Measurements from ENCODE around the gene GRM7.

DNA sequence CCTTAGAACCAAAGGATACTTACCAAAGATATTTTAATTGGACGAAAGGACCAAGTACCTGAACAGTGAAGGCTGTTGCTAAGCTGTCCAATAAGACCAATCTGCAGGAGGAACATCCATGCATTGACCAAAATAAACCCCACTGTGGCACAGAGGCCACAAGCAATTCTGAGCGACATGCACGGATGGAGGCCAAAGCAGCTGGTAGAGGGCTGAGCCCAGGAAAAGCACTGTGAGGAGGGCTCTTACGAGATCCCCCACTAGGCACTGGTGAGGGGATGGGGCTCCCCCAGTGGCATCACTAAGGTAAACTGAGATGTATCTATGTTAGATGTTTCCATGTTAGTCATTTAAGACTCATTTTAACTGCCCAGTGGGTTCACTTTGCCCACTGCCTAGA lies 920.5 kb downstream of the GRM7 start:
- no peak for TF ChIP-seq EZH2 (IDR thresholded peaks at IDR 0.05; ENCODE audit: borderline replicate concordance, insufficient read depth, low read depth, low read length, poor library complexity, severe bottlenecking)
- TF ChIP-seq, protein P1, sequence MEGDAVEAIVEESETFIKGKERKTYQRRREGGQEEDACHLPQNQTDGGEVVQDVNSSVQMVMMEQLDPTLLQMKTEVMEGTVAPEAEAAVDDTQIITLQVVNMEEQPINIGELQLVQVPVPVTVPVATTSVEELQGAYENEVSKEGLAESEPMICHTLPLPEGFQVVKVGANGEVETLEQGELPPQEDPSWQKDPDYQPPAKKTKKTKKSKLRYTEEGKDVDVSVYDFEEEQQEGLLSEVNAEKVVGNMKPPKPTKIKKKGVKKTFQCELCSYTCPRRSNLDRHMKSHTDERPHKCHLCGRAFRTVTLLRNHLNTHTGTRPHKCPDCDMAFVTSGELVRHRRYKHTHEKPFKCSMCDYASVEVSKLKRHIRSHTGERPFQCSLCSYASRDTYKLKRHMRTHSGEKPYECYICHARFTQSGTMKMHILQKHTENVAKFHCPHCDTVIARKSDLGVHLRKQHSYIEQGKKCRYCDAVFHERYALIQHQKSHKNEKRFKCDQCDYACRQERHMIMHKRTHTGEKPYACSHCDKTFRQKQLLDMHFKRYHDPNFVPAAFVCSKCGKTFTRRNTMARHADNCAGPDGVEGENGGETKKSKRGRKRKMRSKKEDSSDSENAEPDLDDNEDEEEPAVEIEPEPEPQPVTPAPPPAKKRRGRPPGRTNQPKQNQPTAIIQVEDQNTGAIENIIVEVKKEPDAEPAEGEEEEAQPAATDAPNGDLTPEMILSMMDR (IDR thresholded peaks at IDR 0.05) = no peak
